ENCODE measurements around the gene CX3CR1.

Gene CX3CR1

GRCh38 chr3:39275963-39276593 lies 3.8 kb downstream of the CX3CR1 start:
- Histone ChIP-seq H3K36me3 (ENCODE audit: insufficient read depth, low read depth, low read length) (no peaks in the 10 kb centered on the region), H3K27me3 (ENCODE audit: insufficient read depth, low read length) (no peaks in the 10 kb centered on the region), H3K4me3 (ENCODE audit: low read length) (no peak overlapping the region), H3K9me3 (ENCODE audit: insufficient read depth, low read depth, low read length) (no peaks in the 10 kb centered on the region), H3K4me1 (ENCODE audit: insufficient read depth, low read length) (no peaks in the 10 kb centered on the region), H3K9ac (ENCODE audit: low read depth, low read length) (no peak overlapping the region), H3K27ac (ENCODE audit: low read length) (no peak overlapping the region)

- H3K36me3 ChIP-seq (ENCODE audit: insufficient read depth, low read depth, low read length): no peaks in the 10 kb centered on the region
- H3K4me1 ChIP-seq (ENCODE audit: insufficient read depth, low read length): no peaks in the 10 kb centered on the region
- H3K4me3 ChIP-seq (ENCODE audit: low read length): no peak overlapping the region
- H3K27me3 ChIP-seq (ENCODE audit: insufficient read depth, low read length): no peaks in the 10 kb centered on the region
- no peak overlapping the region for H3K27ac ChIP-seq (ENCODE audit: low read length)
- no peaks in the 10 kb centered on the region for H3K9me3 ChIP-seq (ENCODE audit: insufficient read depth, low read depth, low read length)
- H3K9ac ChIP-seq (ENCODE audit: low read depth, low read length): no peak overlapping the region
Observed at GRCh38 chr3:39275052-39275451, 4.8 kb downstream of the CX3CR1 start.

GRCh38 chr3:39273119-39273518 lies 6.7 kb downstream of the CX3CR1 start:
- Histone ChIP-seq H3K27ac (ENCODE audit: low read length) (no peak overlapping the region), H3K36me3 (ENCODE audit: insufficient read depth, low read depth, low read length) (no peaks in the 10 kb centered on the region), H3K27me3 (ENCODE audit: insufficient read depth, low read length) (no peaks in the 10 kb centered on the region)

DNA sequence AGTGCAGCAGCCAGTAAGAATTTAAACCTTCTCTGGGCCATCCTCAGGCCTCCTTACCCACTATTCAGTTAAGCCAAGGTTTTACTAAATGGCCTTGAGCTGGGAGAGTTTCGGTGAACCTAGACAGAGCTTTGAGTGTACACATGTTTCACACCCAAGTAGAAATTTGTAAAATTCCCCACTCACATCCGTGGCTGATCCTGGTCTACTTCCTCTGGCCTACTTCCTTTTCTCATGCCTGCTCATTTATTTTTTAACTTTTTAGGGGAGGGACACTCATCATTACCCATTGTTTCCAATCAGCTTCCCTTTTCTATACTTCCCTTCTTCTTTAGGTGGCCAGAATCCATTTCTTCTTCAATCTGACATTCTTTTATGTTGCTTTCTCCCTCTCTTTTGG lies 7.6 kb downstream of the CX3CR1 start:
- no peak overlapping the region for H3K4me3 ChIP-seq (ENCODE audit: low read length)
- no peaks in the 10 kb centered on the region for H3K27me3 ChIP-seq (ENCODE audit: insufficient read depth, low read length)
- no peak overlapping the region for H3K27ac ChIP-seq (ENCODE audit: low read length)
- H3K36me3 ChIP-seq (ENCODE audit: insufficient read depth, low read depth, low read length): no peaks in the 10 kb centered on the region
- H3K9ac ChIP-seq (ENCODE audit: low read depth, low read length): no peak overlapping the region
- H3K9me3 ChIP-seq (ENCODE audit: insufficient read depth, low read depth, low read length): no peaks in the 10 kb centered on the region
- H3K4me1 ChIP-seq (ENCODE audit: insufficient read depth, low read length): no peaks in the 10 kb centered on the region

More at GRCh38 chr3:39273119-39273518, 6.7 kb downstream of the CX3CR1 start:
- Histone ChIP-seq H3K9ac (ENCODE audit: low read depth, low read length) (no peak overlapping the region), H3K4me1 (ENCODE audit: insufficient read depth, low read length) (no peaks in the 10 kb centered on the region), H3K9me3 (ENCODE audit: insufficient read depth, low read depth, low read length) (no peaks in the 10 kb centered on the region), H3K4me3 (ENCODE audit: low read length) (no peak overlapping the region)

DNA sequence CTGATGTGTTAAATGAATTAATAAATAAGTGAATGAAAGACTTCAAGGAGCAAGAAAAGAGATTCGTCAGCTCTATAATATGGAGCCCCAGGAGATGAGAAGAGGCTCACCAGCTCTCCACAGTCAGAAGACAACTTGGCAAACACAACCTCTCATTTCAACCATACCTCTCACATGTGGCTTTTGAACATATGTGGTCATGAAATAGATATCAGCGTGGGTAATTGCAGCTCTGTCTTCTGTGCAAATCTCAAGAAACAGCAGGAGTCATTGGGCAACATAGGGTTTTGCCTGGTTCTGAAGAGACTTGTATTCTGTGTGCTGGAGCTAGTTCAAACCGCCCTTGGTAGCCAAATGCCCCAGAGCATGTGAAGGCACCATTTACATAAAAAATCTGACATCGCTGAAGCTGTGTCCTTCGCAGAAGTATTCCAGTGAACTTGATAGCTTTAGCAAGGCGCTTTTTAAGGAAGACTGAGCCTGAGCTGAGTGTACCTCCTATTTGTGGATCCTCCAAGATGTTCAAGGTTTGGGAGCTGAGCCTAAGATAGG lies 8.4 kb downstream of the CX3CR1 start:
- no peaks in the 10 kb centered on the region for H3K4me1 ChIP-seq (ENCODE audit: insufficient read depth, low read length)
- no peak overlapping the region for H3K4me3 ChIP-seq (ENCODE audit: low read length)
- no peaks in the 10 kb centered on the region for H3K36me3 ChIP-seq (ENCODE audit: insufficient read depth, low read depth, low read length)
- no peak overlapping the region for H3K9ac ChIP-seq (ENCODE audit: low read depth, low read length)
- H3K27me3 ChIP-seq (ENCODE audit: insufficient read depth, low read length): no peaks in the 10 kb centered on the region
- H3K27ac ChIP-seq (ENCODE audit: low read length): no peak overlapping the region
- H3K9me3 ChIP-seq (ENCODE audit: insufficient read depth, low read depth, low read length): no peaks in the 10 kb centered on the region

DNA sequence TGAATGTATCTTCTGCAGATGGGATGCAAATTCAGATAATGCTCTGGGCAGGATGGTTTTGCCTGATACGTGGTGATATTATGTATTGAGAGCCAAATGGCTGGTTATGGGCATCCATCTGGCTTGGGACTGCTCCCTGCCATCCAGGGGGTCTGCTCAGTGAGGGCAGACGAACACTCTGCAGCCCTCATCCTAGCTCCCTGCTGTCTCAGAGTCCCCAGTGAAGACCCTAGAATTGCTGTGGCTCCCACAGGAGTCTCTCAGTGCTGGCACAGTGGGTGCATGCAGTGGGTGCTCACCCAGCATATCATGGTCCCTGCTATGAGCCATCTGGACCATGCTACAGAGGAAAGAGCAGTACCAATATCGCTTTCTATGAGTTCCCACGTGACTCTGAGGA lies 10.3 kb downstream of the CX3CR1 start:
- no peak overlapping the region for H3K27ac ChIP-seq (ENCODE audit: low read length)
- no peaks in the 10 kb centered on the region for H3K27me3 ChIP-seq (ENCODE audit: insufficient read depth, low read length)
- no peaks in the 10 kb centered on the region for H3K4me1 ChIP-seq (ENCODE audit: insufficient read depth, low read length)
- H3K36me3 ChIP-seq (ENCODE audit: insufficient read depth, low read depth, low read length): no peaks in the 10 kb centered on the region
- H3K4me3 ChIP-seq (ENCODE audit: low read length): no peak overlapping the region
- H3K9ac ChIP-seq (ENCODE audit: low read depth, low read length): no peak overlapping the region
- H3K9me3 ChIP-seq (ENCODE audit: insufficient read depth, low read depth, low read length): no peaks in the 10 kb centered on the region

DNA sequence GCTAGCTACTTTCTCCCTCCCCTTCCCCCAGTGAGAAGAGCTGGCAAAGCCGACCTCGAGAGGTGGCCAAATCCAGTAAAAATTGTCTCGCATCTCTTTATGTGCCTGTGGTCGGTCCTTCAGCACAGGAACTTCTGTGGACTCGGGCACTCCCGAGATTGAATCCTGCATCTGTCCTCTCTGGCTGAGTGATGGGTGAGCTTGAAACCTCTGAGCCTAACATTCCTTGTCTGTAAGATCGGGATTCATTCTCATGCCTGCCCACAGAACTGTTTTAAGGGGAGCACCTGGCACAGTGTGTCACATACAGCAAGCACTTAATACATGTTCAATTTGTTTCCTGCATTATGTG lies 11.3 kb downstream of the CX3CR1 start:
- Histone ChIP-seq H3K9ac (ENCODE audit: low read depth, low read length) (no peak overlapping the region), H3K36me3 (ENCODE audit: insufficient read depth, low read depth, low read length) (no peaks in the 10 kb centered on the region), H3K27ac (ENCODE audit: low read length) (no peak overlapping the region), H3K4me3 (ENCODE audit: low read length) (no peak overlapping the region), H3K9me3 (ENCODE audit: insufficient read depth, low read depth, low read length) (no peaks in the 10 kb centered on the region), H3K27me3 (ENCODE audit: insufficient read depth, low read length) (no peaks in the 10 kb centered on the region), H3K4me1 (ENCODE audit: insufficient read depth, low read length) (no peaks in the 10 kb centered on the region)

DNA sequence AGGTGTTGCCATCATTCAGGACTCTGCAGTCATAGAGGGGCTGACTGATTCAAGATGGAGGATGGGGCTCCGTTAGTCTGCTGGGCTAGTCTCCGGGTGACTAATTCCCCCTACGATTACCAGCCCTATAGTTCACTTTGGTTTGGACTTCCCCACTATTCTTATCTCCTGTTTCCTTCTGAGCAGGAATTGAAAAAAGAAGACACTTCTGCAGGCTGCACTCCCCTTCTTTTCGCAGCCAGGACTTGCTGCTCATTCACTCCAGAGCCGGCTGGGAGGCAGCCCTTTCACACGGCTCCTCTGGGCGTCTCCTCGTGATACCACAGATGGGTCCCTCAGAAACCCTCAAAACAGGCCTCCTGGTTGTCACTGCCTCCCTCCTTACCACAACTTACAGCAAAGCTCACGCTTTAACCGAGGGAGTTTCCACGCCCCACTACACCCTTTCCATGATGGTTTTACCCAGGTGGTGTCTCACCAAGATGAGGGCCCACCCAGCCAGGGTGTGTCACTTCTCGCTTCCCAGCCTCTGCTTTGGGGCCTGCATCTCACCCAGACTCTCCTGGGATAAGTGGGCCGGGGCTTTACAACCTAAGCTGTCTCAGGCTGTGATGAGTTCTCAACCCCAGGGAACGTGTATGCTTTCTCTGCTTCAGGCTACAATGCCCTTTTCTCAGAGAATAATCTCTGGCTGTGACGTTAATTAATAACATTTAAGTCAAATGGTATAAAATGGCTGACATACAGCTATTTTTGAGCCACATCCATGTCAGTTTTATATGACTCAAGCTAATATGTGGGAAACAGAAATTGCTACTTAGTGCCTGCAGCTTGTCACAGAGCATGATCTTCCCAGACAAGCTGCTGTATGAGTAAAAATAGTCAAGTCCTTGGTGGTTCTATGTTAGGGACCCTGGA lies 11.9 kb downstream of the CX3CR1 start:
- Histone ChIP-seq H3K9ac (ENCODE audit: low read depth, low read length) (no peak overlapping the region), H3K4me1 (ENCODE audit: insufficient read depth, low read length) (no peaks in the 10 kb centered on the region), H3K27me3 (ENCODE audit: insufficient read depth, low read length) (no peaks in the 10 kb centered on the region), H3K4me3 (ENCODE audit: low read length) (no peak overlapping the region), H3K9me3 (ENCODE audit: insufficient read depth, low read depth, low read length) (no peaks in the 10 kb centered on the region), H3K27ac (ENCODE audit: low read length) (no peak overlapping the region), H3K36me3 (ENCODE audit: insufficient read depth, low read depth, low read length) (no peaks in the 10 kb centered on the region)

- H3K27me3 ChIP-seq (ENCODE audit: insufficient read depth, low read length): no peaks in the 10 kb centered on the region; the same call in 1 of the 2 replicates
- no peaks in the 10 kb centered on the region for H3K36me3 ChIP-seq (ENCODE audit: insufficient read depth, low read depth, low read length)
- H3K9me3 ChIP-seq (ENCODE audit: insufficient read depth, low read depth, low read length): no peaks in the 10 kb centered on the region
- H3K27ac ChIP-seq (ENCODE audit: low read length): no peak overlapping the region
- H3K4me1 ChIP-seq (ENCODE audit: insufficient read depth, low read length): no peaks in the 10 kb centered on the region
- H3K9ac ChIP-seq (ENCODE audit: low read depth, low read length): no peak overlapping the region
- H3K4me3 ChIP-seq (ENCODE audit: low read length): no peak overlapping the region
Observed at GRCh38 chr3:39264053-39264452, 15.8 kb downstream of the CX3CR1 start.

GRCh38 chr3:39263576-39263975 lies 16.3 kb downstream of the CX3CR1 start:
- H3K27me3 ChIP-seq (ENCODE audit: insufficient read depth, low read length): no peaks in the 10 kb centered on the region; the same call in 1 of the 2 replicates
- no peaks in the 10 kb centered on the region for H3K36me3 ChIP-seq (ENCODE audit: insufficient read depth, low read depth, low read length)
- H3K27ac ChIP-seq (ENCODE audit: low read length): no peak overlapping the region
- H3K4me1 ChIP-seq (ENCODE audit: insufficient read depth, low read length): no peaks in the 10 kb centered on the region
- H3K9ac ChIP-seq (ENCODE audit: low read depth, low read length): no peak overlapping the region
- H3K9me3 ChIP-seq (ENCODE audit: insufficient read depth, low read depth, low read length): no peaks in the 10 kb centered on the region
- H3K4me3 ChIP-seq (ENCODE audit: low read length): no peak overlapping the region

GRCh38 chr3:39262846-39263245 lies 17.0 kb downstream of the CX3CR1 start:
- Histone ChIP-seq H3K9ac (ENCODE audit: low read depth, low read length) (no peak overlapping the region), H3K36me3 (ENCODE audit: insufficient read depth, low read depth, low read length) (no peaks in the 10 kb centered on the region), H3K4me1 (ENCODE audit: insufficient read depth, low read length) (no peaks in the 10 kb centered on the region), H3K27me3 (ENCODE audit: insufficient read depth, low read length) (no peaks in the 10 kb centered on the region; the same call in 1 of the 2 replicates), H3K4me3 (ENCODE audit: low read length) (no peak overlapping the region), H3K9me3 (ENCODE audit: insufficient read depth, low read depth, low read length) (no peaks in the 10 kb centered on the region), H3K27ac (ENCODE audit: low read length) (no peak overlapping the region)

DNA sequence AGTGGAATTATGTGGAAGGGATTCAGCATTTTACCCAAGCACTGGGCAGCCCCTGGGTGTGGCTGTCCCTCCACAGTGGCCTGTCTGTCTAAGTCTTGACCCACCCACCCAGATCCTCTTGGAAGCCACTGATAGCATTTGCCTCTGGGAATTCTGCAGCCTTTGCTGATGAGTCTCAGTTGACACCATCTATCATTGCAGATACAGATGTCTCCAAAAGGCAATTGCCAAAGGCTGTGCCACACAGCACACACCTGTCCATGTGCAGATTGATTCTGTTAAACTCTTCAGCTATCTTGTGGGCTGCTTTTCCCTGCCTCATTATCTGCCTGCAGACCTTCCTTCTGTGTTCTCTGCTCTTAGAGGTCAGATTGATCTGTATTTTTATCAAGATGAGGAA lies 18.1 kb downstream of the CX3CR1 start:
- no peaks in the 10 kb centered on the region for H3K36me3 ChIP-seq (ENCODE audit: insufficient read depth, low read depth, low read length)
- H3K4me1 ChIP-seq (ENCODE audit: insufficient read depth, low read length): no peaks in the 10 kb centered on the region
- no peaks in the 10 kb centered on the region for H3K9me3 ChIP-seq (ENCODE audit: insufficient read depth, low read depth, low read length)
- no peak overlapping the region for H3K4me3 ChIP-seq (ENCODE audit: low read length)
- no peak overlapping the region for H3K9ac ChIP-seq (ENCODE audit: low read depth, low read length)
- no peaks in the 10 kb centered on the region; the same call in 1 of the 2 replicates for H3K27me3 ChIP-seq (ENCODE audit: insufficient read depth, low read length)
- no peak overlapping the region for H3K27ac ChIP-seq (ENCODE audit: low read length)
